B cell (primary cell): Measurements from ENCODE around the gene TMEM115.

Experiments used
- CTCF ChIP-seq: fragments of 200-600 bp; IDR thresholded peaks from one replicate; pipeline ENCODE4 v1.8.0; 2022; ENCODE audit warnings: antibody characterized with exemption, mild to moderate bottlenecking
- EZH2 ChIP-seq: IDR thresholded peaks from 2 replicates; pipeline ENCODE4 v1.6.1; 2012; ENCODE audit warnings: borderline replicate concordance, low read depth, mild to moderate bottlenecking, moderate library complexity, low read length; ENCODE audit not compliant: insufficient read depth, poor library complexity, severe bottlenecking

GRCh38 chr3:50331364-50331907 lies 27.9 kb downstream of the TMEM115 start:
- TF ChIP-seq CTCF (no peak), EZH2 (no peak)
